Activated naive CD4-positive, alpha-beta T cell (primary cell): ENCODE data around the gene GAB2.
"Not testable (repeated sequence)": the region's sequence is repeated elsewhere in the genome, so short reads cannot be mapped to it uniquely, and the experiment has no call there.

Experiments used
- DNase-seq, 4 experiments: peaks; one replicate each; lab custom pipeline; 2025; lab: John Stamatoyannopoulos, UW

The GAB2 gene

DNA sequence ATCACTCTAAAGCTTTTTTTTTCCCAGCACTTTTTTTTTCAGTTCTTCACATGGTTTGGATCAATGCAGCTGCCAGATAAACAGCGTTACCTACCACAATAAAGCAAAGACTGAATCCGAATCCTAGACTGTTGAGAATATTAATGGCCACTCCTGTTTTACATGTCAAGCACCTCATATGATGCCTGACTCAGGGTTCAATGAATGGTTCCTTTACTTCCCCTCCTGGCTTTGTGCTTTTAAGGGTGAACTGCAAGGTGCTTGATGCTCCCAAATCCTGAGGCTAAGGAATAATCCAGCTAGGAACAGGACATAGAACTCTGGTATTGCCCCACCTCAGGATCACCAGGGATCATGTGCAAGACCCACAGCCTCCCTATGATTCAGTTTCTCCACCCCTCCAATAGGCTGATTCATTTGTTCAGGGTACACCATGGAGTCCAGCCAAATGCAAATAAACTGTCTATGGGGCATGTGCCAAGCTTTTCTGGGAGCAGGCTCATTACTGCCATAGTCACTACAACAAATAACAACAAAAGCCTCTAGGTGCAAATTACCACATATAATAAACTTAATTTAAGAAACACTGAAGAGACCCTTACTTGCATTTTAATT, 104.3 kb downstream of the GAB2 start:
- no peak for DNase-seq

DNA sequence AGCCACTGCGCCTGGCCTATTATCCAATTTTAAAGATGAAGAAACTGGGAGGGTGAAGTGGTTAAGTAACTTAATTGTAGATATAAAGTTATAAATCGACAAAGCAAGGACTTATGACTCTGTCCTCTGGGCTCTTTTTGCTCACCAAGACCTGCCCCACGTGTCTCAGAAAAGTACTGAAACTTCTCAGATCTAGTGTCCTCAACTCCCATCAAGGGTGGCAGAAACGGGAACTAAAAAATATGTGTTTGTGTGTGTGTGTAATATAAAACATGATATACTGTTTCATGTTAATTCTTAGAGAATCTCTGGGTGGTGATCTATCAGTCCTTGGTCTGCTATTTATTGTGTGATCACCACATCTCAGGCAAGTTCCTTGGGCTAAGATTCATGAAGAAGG, 104.9 kb downstream of the GAB2 start:
- DNase-seq, result no peak

DNA sequence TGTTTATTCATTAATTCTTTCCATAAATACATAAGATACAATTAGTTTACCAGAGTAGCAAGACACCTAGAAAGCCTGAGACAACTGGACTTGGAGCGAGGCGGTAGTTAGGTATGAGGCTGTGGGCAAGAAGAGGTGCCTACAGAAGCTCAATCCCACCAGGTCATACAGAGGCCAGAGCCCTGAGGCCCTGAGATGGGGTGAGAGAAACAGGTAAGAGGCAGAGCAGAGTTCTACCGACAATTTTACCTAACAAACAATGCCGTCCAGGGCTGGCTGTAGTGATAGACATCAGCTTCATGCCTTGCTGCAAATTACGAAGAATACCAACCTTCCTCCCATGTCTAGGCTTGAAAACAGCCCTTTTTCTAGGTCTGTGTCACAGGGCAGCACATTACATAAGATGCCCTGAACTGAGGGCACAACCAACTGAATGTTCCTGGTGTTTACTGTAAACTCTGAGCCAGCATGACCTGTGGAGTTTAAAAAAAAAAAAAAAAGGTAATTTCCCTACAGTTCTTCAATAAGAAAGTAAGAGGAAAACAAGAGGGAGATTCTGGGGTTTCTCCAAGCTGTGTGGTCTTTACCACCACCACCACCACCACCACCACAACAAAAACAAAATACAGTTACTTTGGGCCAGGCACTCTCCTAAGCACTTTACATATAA, 105.8 kb downstream of the GAB2 start:
- DNase-seq, result no peak

DNA sequence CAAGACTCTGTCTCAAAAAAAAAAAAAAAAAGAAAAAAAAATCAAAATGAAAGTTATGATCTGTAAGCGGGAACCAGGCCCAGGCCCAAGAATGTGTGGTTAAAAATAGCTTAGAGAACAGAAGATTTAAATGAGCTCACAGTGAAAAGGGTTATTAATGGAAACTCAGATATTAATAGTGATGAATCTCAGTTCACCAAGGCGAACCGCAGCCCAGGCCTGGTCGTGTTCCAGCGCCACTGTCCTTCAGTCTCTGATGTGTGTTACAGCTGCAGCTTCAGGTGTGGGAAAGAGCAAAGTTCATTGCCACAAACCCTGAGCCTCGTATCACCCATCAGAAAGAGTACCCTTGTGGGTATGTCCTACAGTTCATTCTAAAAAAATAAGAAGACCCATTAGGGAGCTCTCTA, 107.1 kb downstream of the GAB2 start:
- no peak for DNase-seq

DNA sequence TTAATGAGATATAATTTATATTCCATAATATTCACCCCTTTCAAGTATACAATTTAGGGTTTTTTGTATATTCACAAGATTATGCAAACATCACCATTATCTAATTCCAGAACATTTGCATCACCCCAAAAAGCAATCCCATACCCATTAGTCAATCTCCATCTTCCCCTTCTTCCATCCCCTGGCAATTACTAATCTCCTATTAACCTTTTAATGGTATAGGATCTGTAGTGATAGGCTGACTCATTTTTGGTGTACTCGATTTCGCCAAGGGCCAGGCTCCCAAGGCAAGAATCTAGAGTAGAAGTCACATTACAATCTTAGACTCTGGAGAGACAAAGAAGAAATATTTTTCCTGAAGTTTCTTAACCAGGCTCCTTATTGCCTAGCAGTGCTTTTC, 113.4 kb downstream of the GAB2 start:
- no peak for DNase-seq

DNA sequence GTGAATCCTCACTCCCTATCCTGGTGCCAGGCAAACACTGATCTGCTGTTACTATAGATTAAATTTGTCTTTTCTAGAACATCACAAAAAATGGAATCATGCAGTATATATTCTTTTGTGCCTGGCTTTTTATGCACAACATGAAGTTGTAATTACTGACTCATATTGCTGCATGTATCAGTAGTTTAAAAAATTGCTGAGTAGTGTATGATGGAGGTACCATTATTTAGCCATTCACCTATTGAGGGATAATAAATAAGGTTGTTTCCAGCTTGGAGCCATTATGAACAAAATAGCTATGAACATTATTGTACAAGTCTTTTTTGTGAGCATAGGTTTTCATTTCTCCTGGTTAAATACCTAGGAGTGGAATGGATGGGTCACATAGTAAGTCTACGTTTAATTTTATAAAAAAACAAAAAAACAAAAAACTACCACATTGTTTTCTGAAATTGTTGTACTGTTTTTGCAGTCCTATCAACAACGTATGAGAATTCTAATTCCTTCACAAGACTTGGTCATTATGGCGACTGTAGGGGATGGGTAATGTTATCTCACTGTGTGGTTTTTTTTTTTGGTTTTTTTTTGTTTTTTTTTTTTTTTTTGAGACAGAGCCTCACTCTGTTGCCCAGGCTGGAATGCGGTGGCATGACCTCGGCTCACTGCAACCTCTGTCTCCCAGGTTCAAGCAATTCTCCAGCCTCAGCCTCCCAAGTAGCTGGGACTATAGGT, 117.3 kb downstream of the GAB2 start:
- DNase-seq, result no peak

DNA sequence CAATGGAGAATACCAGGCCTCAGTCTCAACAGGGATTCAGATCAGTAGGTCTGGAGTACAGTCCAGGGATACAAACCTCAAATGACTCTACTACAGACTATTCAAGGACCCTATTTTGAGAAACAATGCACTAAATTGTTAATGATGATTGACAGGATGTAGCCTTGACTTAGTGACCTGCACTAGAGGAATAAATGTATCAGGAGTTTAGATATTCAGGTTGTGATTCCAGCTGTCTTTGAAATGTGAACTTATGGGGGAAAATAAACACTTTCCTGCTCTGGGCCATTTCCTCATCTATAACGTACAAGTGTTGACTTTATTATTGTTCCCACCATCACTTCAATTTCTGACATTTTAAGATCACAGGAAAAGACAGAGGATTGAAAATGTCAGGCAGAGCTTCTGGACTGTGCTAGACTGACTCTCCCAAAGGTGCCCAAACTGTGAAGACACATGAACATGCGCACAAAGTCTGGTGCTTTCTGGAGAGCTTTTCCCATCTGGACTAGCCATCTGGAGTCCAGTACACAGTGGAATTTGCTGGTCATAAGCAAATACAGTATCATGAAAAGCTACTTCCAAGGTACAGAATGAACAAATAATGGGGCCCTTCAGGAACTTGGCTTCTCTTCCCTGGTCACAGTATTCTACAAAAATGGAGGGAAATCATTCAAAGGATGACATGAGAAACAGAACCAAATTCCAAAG, 118.5 kb downstream of the GAB2 start:
- no peak for DNase-seq

DNA sequence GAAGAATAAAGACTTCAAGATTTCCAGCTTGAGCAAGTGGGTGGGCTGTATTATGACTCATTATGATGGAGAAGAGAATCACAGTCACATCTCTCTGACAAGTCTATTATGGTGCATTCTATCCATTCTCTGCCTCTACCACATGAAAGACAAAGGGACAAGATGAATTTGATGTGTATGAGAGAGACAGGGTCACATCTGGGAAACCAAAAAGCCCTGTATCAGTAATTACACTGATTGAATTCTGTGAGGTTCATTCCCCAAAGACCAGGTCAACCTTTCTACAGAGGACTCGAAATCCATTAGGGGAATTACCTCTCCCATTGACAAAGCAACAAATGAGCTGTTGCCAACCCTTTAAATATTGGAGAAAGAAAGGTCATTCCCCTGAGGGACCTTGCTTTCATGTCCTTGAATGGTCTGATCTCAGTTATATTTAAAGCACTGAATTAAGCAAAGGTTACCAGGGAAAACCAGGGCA, 119.3 kb downstream of the GAB2 start:
- no peak for DNase-seq

DNA sequence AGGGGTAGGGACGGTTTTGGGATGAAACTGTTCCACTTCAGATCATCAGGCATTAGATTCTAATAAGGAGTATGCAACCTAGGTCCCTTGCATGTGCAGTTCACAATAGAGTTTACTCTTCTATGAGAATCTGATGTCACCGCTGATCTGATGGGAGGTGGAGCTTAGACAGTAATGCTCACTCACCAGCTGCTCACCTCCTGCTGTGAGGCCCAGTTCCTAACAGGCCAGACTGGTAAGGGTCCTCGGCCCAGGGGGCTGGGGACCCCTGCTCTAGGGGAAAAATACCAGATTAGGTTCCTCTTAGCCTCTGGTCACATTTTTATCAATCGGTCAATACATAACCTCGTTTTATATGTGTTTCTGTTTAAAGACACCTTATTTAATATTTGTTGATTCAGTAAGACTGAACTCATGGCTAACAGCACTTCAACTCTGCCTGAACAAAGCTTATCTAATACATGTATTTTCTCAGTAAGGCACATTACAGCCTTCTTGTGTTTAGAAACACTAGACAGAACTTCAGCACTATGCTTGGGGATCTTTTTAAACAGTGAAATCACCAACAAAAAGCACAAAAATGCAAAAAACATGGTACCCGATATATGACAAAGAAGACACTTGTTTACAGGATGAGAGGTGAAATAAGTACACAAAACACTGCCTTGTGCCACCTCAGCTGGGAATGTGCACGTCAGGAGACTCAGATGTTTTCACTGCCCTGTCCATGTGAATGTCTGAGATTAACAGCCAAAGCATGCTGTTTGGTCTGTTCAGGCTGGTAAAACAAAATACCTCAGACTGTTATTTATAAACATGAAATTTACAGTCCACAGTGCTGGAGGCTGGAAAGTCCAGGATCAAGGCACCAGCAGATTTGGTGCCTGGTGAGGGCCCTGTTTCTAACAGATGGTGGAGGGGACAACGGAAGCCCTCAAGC, 121.4 kb downstream of the GAB2 start:
- no peak for DNase-seq

DNA sequence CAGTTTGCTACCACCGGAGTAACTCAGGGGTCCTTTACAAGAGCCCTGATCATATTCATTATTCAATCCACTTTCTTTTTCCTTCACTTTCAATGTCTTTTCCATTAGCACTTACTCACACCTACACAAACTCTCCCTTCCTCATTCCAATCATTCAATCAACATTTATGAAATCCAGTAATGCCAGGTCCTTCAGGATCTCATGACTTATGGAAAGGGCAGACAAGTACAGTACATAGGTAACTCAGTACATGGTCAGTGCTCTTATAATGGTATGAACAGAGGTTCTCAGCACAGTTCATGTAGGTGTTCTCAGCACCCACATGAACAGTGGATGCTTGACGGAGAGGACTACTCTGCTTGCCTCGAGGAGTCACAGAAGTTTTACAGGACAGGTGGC, 122.3 kb downstream of the GAB2 start:
- no peak for DNase-seq

DNA sequence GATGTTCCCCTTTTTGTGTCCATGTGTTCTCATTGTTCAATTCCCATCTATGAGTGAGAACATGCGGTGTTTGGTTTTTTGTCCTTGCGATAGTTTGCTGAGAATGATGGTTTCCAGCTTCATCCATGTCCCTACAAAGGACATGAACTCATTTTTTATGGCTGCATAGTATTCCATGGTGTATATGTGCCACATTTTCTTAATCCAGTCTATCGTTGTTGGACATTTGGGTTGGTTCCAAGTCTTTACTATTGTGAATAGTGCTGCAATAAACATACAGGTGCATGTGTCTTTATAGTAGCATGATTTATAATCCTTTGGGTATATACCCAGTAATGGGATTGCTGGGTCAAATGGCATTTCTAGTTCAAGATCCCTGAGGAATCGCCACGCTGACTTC, 123.5 kb downstream of the GAB2 start:
- not testable (repeated sequence) for DNase-seq

DNA sequence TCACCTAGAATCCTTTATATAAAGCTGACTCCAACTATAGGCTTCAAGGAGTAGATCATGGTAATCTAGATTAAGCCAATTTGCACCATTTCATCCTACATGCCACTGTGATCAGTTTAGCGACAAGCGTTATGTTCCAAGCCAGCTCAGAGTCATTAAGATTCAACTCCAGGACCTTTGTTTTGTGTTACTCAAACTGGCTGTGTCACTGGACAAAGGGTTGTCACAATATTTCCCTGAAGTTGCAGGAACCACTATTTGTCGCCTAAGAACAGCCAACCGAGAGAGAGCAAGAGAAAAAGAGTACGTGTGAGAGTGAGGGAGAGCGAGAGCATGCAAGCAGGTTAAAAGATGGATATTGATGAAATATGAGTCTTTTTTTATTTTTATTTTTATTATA, 124.1 kb downstream of the GAB2 start:
- no peak for DNase-seq

DNA sequence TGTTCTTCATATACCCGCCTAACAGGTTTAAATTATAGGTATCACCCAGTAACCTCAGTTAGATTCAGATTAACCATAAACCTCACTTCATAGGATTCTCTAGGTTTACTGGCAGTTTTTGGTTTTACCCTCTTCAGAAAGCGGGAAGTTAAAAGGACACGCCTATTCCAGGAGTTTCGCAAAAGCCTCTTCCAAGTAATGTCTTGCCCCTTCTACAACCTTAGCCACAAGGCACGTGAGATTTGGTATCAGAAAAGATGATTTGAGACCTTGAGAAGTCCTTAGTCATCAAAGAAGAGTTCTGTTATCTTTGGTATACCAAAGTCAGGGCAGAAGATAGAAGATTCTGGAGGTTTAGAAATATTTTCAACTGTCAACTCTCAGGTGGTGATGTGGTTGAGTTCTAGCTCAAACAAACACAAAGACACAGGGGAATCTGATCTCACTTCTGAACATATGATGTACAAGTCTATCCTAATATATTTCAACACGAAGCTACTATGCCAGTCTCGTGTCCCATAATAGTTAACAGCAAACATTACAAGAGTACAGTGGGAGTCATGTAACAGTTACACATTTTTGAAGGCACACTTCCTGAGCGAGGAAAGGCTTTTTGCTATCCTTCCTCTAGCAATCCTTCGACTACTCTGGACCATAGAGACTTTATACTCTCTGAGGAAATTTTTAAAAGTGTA, 125.4 kb downstream of the GAB2 start:
- no peak for DNase-seq

DNA sequence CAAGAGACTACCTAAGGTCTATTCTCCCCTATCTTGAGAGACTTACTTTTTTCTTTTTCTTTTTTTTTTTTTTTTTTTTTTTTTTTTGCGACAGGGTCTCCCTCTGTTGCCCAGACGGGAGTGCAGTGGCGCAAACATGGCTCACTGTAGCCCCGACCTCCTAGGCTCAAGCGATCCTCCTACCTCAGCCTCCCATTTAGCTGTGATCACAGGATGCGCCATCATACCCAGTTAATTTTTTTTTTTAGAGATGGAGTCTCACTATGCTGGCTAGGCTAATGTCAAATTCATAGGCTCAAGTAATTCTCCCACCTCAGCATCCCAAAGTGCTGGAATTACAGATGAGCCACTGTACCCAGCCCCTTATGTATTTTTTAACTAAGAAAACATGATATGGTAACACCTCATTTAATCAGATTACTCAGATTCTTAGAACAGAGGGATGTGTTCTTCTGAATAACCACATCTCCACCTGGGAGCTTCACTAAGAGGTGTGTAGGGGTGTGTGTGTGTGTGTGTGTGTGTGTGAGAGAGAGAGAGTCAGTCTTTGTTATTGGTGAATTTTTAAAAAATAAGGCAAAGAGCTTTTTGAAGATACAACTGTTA, 126.0 kb downstream of the GAB2 start:
- DNase-seq, result no peak

DNA sequence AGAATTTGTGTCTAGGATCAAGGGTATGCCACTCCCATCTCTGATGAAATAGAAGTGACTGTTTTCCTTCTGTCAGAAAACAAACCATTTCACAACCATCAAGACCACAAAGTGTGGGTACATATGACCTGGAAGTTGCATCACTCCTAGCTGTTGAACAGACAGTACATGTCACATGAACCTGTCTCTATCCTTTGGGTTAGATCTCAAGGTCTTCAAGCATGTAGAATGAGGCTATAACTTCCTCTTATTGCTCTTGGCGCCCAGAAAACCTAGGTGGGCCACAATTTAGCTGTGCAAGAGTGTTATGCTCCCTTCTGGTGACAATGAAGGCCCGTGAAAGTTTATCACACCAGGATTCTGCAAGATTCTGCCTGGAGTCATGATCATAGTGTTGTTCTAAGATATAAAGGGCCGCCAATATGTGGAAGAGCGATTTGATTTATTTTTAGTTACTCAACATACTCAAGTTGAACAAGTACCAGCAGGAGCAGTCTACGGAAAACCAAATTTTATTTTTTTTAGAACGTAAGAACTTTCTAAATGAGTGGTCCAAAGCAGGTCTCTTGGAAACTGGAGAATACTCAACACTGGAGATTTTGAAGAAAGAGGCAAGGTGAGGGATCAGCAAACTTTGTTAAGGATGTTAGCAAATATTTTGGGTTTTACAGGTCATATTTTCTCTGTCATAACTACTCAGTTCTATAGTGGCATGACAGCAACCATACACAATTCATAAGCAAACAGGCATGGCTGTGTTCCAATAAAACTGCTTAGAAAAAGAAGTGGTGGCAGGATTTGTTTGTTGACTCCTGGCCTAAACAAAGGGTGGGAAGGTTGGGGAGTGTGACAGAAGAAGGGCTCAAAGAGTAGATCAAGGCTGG, 127.1 kb downstream of the GAB2 start:
- DNase-seq, result no peak

DNA sequence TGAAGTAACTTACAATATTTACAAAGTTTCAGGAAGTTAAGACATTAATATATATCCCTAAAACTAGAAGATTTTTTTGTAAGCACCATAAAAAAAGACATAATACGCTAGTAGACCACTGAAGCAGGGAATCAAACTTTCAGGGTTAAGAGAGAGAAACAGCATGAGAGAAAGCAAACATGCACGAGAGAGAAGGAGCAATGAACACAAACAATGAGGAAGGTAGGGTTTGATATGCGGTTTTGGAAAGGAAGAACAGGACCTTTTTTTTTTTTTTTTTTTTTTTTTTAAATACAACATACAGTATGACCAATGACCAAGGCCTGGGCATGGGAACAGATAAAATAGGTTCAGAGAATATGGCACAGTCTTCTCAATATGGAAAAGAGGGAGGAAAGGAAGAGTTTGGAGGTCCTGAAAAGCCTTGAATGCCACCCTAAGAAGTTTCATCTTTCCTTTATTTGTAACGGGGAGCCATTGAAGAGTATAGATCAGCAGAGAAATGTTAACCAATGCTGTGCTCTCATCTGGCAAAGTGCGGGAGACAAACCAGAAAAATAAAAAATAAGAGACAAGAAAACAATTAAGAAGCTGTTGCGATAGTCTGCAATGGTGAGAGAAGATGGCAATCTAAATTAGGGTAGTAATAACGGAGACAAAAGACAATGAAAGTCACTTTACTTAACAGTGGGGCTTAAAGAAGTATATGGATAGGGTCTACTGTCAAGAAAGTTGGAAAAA, 127.9 kb downstream of the GAB2 start:
- DNase-seq, result no peak

DNA sequence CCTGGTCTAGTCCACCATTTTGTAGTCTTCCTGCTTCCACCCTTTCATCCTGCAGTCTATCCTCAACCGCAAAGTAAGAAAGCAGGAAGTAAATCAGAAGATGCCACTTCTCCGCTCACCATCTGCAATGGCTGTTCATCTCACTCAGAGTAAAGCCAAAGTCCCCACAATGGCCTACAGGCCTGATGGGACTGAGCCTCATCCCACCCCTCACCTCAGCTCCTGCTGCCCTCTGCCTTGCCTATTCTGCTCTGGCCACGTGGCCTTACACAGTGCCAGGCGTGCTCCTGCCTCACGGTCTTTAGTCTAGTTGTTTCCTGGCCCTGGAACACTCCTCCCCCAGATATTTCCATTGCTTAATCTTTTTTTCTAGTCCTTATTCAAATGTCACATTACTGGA, 133.4 kb downstream of the GAB2 start:
- no peak for DNase-seq

DNA sequence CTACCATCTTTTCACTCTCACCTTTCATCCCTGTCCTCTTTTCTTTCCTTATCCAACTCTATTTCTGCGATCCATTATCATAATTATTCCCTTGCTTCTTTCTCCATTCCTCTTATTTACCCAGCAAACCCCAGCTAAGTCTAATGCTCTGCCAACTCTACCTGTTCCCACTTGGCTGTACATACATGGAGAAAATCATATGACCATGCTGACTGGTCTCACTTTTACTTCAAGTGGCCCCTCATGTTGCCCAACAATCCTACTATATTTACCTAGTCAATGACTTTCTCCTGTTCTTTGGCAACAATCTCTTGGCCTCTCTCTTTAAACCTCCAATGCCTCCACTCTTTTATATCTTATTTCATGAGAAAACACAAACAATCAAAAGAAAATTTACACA, 134.8 kb downstream of the GAB2 start:
- DNase-seq, result no peak

DNA sequence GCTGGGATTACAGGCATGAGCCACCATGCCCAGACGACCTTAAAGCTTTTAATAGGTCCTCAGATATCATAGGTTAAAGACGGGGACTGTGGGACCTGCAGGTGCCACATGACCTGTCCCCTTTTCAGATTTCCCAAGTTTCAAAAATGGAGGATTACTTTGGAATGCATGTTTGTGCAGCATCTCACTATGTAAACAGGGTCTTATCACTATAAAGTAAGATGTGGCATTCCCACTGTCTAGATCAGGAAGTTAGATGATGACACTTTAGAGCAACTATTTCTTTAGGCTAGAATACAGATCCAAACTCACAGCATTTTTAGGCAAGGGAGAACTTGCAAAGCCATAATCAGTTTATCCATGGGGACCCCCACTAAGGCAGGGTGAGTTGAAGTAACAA, 136.1 kb downstream of the GAB2 start:
- DNase-seq, result no peak
